ENCODE measurements around the gene NCAPD2. TPM values are rescaled to one million over a fixed set of nuclear protein-coding genes. Genes with fewer than 3 reads are reported as not detected.

NCAPD2 gene
- total and polyA plus RNA-seq, 2 of the 4 experiments (the other 2 are of a cell fraction), result 35.6 to 57.9 TPM

DNA sequence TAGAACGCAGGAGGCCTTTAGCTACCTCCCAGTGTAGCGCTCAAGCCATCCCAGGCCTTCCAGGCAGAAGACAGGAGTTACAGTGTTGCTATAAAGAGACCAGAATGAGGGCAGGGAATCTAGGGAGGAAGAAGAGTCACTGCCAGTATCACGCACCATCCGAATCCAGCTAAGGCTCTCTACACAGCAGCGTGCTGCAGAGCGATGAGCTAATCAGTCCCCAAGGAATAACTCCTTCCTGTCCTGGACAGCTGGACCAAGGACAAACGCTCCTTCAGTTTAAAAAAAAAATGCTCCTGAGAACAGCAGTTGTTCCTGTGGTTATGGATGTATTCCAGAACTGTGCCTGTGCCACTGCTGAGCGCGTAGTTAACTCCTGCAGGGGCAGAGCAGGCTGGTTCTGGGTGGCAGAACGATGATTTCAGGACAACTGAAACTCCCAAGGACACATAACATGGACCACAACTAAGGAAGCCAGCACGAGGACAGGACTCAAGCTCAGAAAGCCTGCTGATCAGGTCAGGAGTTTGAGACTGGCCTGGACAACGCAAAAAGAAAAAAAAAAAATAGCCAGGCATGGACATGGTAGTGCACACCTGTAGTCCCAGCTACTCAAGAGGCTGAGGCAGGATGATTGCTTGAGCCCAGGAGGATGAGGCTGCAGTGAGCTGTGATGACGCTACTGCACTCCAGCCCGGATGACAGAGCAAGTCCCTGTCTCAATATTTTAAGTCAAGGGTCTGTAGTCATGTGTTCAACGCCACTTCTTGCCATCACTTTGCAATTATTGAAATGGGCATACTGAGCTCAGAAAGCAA, 59.4 kb downstream of the NCAPD2 start:
- ChIA-PET CTCF (interaction anchor here (0.9 to 1.6 kb wide), 3 partner anchors 14 to 17 kb away, joined by 3 to 8 read pairs (median 4); no protein-coding TSS in a partner anchor), POLR2A (ENCODE audit: unreplicated experiment) (interaction anchor here (5.2 kb wide), 1 partner anchor 18 kb away, joined by 48 read pairs; the partner anchor contains the start of gene GAPDH)
- Histone ChIP-seq H2BK20ac (ENCODE audit: low read depth, low read length) (peak overlapping the region; percentile 31; the same call in 1 of the 2 replicates), H2AFZ (replicated peaks; ENCODE audit: low read length, poor library complexity) (peak overlapping the region; percentile 29), H3K18ac (ENCODE audit: low read depth, low read length) (no peak overlapping the region; the same call in 1 of the 2 replicates), H4K8ac (ENCODE audit: low read depth in 2 of 2, low read length in 2 of 2) (peak overlapping the region in 1 of 2 experiments; percentile 80; a peak in 1 of 4 replicates), H3K4ac (ENCODE audit: low read depth, low read length) (peak overlapping the region; percentile 98), H2BK5ac (ENCODE audit: low read depth, low read length, poor library complexity, severe bottlenecking) (peak overlapping the region; percentile 88), H3K9me1 (ENCODE audit: insufficient read depth, low read length) (peaks cover 26% of the 10 kb centered on the region), H3K4me2 (ENCODE audit: low read depth, low read length) (peak overlapping the region; percentile 67), H4K91ac (ENCODE audit: insufficient read depth, low read depth, low read length) (peak overlapping the region; percentile 91; the same call in 1 of the 2 replicates), H3K56ac (ENCODE audit: extremely low read depth, insufficient read depth, low read length) (no peak overlapping the region), H3K36me3 (ENCODE audit: control insufficient read depth, insufficient read depth, low read length) (peaks cover 13% of the 10 kb centered on the region), H4K5ac (ENCODE audit: low read depth, low read length) (peak overlapping the region; percentile 23; the same call in 1 of the 2 replicates), H3K23ac (ENCODE audit: low read depth, low read length) (peak overlapping the region; percentile 86), H3K14ac (replicated peaks; ENCODE audit: low read depth, low read length) (peak overlapping the region; percentile 89), H3K27ac (ENCODE audit: insufficient read depth, low read length) (peak overlapping the region; percentile 57), H4K20me1 (ENCODE audit: insufficient read depth, low read length) (peaks cover 26% of the 10 kb centered on the region; the same call in 1 of the 2 replicates), H2AK9ac (replicated peaks; ENCODE audit: low read depth, low read length, poor library complexity) (peak overlapping the region; percentile 44), H3K9ac (ENCODE audit: low read depth, low read length) (no peak overlapping the region), H3K4me3 (ENCODE audit: insufficient read depth, low read depth, low read length) (no peak overlapping the region; the same call in 1 of the 2 replicates), H3K9me3 (ENCODE audit: control insufficient read depth, insufficient read depth, low read length) (no peaks in the 10 kb centered on the region), H2BK15ac (ENCODE audit: low read depth, low read length) (peak overlapping the region; percentile 22; the same call in 1 of the 3 replicates), H3K4me1 (ENCODE audit: control insufficient read depth, insufficient read depth, low read length) (peaks cover 49% of the 10 kb centered on the region), H3K27me3 (ENCODE audit: control insufficient read depth, insufficient read depth, low read length) (no peaks in the 10 kb centered on the region), H2BK120ac (ENCODE audit: low read depth, low read length) (peak overlapping the region; percentile 30; the same call in 1 of the 2 replicates), H3K79me1 (ENCODE audit: low read depth in 1 of 2, low read length in 2 of 2) (peaks cover 26 to 83% of the 10 kb centered on the region in 2 experiments; a peak in 3 of 4 replicates), H2AK5ac (ENCODE audit: low read depth, low read length) (peak overlapping the region; percentile 83; the same call in 1 of the 2 replicates)
- dilution Hi-C loops (cut with HindIII; ENCODE audit: low sequenced_read_pairs, unreplicated experiment) (no loop called here), in situ Hi-C loops (cut with MboI; ENCODE audit: low sequenced_read_pairs) (no loop called here), intact Hi-C loops (cut with micrococcal nuclease) (loop anchor here (10.0 kb wide), 2 partner anchors 132 to 568 kb away; partner anchors contain the start of gene ZNF384)
- DNase-seq (peak; percentile 73), ATAC-seq (ENCODE audit: low read depth) (peak; percentile 5)
- TF ChIP-seq BHLHE40 (IDR thresholded peaks at IDR 0.05; ENCODE audit: low read depth, low read length), result peak; percentile 54; the same call in 1 of the 2 replicates
- peak; percentile 50; the same call in 1 of the 2 replicates for TF ChIP-seq MXI1 (IDR thresholded peaks at IDR 0.05; ENCODE audit: borderline replicate concordance, low read depth, low read length)
- no peak for TF ChIP-seq RFX5 (IDR thresholded peaks at IDR 0.05; ENCODE audit: low read depth, low read length)
- no peak for TF ChIP-seq MAFK (IDR thresholded peaks at IDR 0.05; ENCODE audit: low read depth, low read length)
- WGBS, 2 experiments (ENCODE audit: extremely low coverage in 2 of 2, insufficient read length in 1 of 2), result 66% methylated on average over 3 of the region's 15 CpGs; no CpG with 5 or more reads in 1 of the 2 experiments
- BruUV-seq (replicated peaks), result no TSS peak
